ENCODE measurements around the gene LRRC28.

Gene LRRC28

DNA sequence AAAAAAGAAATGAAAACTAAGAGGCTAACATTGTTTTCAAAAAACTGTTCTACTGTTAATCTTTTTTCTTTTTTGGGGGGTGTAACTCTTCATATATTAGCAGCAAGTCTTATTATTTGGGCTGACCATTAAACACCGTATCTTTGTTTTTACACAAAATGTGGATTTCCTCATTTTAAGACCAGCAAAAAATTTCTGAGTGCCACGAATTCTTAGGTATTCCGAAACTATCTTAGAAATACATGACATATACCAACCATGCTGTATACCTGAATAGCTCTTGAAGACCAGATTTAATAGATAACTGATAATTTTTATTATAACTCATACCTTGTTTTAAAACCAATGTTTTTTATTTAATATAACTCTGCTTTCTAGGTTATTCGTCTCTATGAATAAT, 1.3 kb upstream of the LRRC28 start:
- no peak for DNase-seq

DNA sequence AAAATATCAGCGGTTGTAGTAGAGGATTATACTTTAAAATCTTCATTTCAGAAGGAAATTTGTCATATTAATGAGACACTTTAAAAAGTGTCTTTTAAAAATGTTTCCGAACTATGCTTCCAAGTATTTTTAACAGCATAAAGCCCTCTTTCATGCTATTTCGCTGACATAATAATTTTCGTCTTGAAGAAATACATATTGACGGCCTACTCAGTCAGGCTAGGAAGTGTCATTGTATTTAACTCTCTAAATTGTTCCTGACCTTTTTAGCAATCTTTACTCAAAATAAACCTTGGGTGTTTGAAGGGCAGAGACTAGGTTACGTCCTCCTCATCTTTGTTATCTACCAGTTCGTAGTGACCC, 806 bp upstream of the LRRC28 start:
- no peak for DNase-seq

DNA sequence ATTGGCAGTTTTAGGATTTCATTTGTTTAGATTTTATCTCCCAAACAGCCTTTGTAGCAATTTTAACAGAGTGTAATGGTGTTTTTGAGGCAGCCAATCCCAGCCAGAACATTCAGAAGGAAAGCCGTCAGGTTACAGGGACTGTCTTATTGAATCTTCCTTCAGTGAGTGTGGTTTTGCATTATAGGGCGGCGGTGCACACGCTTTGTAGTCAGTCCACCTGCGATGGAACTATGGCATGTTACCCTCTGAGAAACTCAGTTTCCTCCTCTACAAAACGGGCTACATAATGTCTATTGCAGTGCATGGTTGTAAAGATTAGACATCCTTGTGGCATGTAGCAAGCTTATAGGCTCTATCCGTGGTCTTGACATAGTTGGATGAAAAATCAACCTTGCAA, 1.0 kb downstream of the LRRC28 start:
- no peak for DNase-seq

DNA sequence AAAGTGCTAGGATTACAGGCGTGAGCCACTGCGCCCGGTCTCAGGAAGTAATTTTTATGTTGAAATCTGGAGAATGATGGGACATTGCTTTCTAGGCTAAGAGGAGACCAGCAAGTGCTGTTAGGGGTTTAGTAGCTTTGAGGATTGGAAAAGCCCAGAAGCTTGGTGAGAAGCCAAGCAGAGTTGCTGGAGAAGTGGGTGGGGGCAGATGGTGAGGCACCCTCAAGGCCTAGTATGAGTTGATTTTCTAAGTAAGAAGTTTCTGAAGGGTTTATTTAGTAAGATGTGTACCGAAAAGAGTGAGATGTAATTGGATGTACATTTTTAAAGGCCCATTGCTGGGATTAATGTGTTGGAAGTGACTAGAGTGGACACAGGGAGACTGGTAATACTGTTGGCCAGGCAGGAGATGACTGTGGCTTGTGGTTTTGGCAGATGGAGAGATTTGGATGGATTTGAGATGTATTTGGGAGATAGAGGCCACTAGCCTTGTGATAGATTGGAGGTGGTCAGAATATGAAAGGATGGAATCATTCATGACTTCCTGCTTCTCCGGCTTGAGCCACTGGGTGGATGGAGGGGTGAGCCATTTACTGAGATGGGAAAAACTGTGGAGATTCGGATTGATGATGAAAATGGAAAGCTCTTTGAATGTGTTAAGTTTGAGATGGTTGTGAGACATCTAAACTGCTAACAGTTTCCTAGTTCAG, 2.3 kb downstream of the LRRC28 start:
- peak; percentile 35 for DNase-seq

DNA sequence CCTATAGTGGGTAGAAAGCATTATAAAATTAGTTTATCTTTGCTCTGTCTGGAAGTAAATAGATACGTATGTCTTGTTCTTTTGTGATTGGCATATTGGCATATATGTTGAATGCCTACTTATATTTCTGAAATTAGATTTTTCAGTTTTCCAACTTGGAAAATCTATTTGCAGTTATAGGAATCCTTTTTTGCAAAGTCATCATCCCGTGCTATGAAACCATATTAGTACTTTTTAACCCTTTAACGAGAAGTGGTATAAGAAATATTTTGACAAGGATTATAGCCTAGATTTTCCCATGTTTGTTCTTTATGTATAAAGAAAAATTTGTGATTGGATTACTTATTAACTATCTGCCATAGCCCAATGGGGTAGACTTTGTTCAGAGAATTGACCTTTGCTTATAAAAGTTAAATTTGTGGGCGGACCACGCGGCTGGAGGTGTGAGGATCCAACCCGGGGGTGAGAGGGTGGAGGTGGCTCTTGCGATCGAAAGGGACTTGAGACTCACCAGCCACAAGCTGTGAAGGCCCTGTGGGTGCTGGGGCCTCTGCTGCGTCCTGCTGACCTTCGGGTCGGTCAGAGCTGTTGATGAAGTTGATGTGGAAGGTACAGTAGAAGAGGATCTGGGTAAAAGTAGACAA, 5.9 kb downstream of the LRRC28 start:
- no peak for DNase-seq

DNA sequence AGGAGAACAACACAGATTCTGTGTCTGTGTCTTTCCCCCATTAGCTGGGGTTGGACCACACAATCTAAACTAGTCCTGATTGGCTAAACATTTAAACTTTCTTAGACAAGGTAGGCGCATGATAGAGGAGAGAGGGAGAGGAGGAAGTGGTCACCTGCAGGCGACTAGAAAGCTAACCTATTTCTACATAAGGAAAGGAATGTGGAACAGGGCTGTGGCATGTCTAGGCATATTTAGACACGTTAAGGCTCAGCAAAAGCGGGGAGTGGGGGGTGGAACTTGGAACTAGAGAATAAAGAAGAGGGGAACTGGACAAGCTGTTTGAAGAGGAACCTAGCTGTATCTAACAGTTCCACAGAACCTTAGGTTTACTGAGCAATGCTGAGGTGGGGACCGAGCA, 12.8 kb downstream of the LRRC28 start:
- DNase-seq: no peak

DNA sequence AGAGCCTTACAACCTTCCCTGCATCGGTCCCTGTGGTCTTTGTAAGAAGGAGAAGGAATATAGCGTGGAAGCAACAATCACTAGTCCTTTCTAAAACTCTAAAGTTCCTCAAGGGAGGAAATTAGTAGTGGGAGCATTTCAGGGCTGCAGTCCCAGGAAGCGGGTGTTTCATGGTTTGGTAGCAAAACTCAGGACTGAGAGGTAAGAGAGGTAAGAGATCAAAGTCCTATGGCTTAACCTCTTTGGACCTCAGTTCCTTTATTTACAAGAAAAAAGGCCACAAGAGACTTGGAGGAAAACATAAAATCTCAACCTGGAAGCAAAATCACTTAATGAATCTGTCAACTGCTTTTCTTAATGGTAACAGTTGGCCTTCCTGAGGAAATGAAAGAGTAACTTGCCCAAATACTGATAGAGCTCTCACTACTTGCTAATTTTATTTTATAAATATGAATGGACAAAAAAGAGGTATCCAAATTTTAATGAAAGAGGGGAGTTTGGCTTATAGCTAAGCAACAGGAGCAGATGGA, 14.3 kb downstream of the LRRC28 start:
- no peak for DNase-seq

DNA sequence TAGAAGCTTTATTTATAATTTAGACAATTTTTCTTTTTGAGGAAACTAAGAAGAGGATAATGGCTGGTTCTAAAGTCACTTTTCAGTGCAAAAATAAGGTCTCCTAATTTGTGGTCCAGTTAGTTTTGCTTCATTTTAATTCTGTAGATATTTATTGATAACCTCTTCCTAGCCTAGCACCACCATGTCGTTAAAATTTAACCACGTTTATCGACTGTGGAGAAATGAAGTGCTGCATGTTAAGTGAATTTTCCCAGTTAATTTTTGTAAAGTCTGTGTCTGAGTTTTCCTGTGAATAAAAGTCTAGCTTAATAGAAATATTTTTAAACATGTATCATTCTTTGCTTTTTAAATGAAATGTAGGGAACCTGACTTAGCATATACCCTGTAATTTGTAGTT, 16.7 kb downstream of the LRRC28 start:
- no peak for DNase-seq

DNA sequence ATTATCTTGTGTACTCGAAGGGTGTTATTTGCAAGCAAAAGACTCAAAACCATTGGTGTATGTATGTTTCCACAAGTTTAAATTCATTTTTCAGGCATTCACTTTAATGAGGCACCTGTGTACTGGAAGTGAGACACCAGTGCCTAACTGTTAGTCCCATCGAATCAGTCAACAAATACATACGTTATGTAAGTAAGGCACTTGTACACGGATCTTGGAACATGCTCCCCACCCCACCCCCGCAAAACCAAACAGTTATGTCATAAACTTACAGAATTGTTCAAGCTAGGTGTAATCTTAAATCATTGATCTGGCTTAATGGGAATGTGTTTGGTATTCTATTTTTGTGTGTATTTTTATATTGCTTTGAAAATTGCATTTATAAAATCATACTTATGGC, 17.1 kb downstream of the LRRC28 start:
- DNase-seq: no peak

DNA sequence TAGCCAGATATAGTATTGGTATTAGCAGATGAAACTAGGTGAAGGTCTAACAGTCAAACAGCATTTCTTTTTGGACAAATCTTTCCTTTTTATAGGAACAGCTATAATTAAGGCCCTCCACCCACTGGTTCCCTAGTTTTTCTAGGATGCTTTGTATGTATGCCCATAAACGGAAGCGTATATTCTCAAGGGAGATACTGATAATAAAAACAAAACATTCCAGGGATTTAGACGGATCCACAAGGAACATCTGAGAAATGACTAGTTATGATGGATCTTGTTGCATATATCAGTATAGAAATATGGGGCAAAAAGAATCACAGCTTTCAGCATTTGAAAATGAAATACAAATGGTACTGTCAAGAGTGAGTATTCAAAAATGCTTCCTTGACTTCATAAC, 22.5 kb downstream of the LRRC28 start:
- no peak for DNase-seq

DNA sequence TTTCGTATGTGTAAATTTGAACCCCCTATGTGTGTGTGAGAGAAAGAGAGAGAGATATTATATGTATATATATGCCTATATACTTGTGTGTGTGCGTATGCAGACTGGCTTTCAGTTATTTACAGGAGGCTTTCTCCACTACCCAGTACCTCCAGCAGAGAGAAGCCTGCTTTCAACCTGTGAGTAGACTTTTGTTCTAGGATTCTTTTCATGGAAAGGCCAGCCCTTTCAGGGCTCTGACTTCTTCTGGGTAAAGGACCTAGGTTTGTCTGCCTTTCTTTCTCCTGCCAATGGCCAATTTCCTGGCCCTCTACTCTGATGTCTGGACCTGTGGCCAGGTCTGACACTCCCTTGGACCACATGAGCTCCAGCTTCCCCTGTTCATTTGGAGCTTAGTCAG, 23.8 kb downstream of the LRRC28 start:
- DNase-seq: no peak

DNA sequence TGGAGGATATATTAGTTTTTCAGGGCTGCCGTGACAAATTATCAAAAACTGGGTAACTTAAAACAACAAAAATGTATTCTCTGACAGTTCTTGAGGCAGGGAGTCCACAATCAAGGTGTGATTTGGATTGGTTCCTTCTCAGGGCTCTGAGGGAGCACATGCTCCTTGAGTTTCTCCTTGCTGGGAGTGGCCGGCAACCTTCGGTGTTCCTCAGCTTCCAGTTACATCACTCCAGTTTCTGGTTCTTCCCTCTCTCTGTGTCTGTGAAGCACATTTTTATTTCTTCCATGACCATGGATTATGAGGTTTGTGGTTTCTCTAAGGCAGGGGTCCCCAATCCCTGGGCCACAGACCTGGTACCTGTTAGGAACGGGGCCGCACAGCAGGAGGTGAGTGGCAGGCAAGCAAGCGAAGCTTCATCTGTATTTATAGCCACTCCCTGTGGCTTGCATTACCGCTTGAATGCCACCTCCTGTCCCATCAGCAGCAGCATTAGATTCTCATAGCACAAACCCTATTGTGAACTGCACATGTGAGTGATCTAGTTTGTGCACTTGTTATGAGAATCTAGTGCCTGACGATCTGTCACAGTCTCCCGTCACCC, 24.3 kb downstream of the LRRC28 start:
- DNase-seq: no peak

DNA sequence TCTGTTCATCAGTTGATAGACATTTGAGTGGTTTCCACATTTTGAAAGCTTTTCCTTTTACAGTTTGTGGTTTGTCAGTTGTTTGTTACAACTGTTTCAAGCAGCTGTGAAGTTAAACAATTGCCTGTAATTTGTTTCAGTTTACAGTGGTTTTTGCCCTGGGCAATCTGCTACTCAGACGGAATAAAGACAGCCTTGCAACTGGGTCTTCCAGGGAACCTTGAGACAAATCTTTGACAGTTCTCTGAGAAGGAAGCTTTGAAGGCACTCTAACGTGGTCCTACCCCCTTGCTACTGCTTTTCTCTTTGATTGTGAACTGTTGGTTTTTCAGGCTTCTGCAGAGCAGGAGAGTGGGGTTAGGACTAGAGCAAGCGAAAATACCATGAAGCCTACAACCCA, 28.0 kb downstream of the LRRC28 start:
- DNase-seq: no peak

DNA sequence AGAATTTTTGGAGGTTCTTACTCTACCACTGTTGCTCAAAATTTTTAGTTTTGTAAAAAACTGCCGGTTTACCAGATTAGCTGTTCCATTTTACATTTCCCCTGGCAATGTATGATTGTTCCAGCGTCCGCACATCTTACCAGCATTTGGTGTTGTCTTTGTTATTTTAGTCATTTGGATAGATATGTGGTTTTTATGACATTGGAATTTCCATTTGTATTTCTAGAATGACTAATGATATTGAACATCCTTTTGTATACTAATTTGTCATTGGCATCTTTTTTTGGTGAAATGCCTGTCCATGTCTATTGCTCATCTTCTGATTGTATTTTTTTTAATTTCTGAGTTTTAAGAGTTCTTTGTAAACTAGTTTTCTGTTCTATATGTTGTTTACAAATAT, 28.5 kb downstream of the LRRC28 start:
- DNase-seq: peak; percentile 25

DNA sequence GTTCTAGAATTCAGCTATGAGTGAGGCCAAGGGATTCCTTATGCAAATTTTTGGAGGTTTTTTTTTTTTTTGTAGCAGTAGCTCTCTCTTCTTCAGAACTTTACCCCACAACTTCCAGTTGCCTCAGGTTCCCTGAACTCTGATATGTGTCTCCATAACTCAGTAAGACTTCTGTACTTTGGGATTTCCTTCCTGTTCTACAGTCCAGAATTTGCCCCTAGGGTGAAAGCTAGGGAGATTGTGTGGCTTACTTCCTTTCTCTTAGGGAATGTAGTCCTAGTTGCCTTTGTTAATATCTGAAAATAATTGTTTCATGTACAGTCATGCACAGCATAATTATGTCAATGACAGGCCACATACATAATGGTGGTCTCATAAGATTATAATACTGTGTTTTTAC, 30.8 kb downstream of the LRRC28 start:
- no peak for DNase-seq

DNA sequence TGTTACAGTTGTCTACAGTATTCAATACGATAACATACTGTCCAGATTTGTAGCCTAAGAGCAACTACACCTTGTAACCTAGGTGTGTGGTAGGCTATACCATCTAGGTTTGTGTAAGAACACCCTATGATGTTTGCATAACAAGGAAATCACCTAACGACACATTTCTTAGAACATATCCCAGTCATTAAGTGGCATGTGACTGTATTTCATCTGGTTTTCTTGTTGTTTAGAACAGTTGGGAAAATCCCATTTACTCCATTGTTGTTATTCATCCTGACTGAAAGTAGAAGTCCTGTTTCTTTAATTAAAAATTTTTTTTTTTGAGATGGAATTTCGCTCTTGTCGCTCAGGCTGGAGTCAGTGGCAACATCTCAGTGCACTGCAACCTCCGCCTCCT, 31.3 kb downstream of the LRRC28 start:
- no peak for DNase-seq

DNA sequence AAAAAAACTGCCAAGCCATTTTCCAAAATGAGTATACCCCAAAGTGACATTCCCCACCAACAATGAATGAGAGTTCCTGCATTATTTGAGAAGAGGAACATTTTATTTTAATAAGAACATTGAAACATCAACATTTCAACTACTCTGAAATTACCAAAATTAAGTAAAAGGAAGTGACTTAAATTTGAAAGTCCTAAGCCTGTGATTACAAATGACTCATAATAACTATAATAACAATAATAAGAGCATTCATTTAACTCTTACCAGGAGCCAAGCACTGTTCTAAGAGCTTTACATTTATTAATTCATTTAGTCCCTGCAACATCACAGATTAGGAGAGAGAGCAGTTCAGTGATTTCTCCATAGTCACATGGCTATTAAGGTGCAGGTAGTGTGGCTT, 32.4 kb downstream of the LRRC28 start:
- DNase-seq: no peak

DNA sequence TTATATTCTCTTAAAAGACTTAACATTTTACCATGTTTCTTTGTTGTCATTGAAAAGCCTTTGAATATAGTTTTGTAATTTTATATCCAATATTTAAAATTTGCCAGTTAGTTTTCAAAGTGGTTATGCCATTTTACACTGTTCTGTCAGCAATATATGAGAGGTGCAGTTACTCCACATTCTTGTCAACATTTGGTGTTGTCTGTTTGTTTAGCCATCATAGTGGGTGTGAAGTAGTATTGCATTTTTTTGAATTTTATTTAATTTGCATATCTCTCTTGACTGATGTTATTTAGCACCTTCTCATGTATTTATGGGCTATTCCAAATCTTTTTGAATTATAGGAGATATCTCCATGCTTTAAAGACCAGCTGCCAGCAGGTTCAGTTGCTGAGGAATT, 40.4 kb downstream of the LRRC28 start:
- DNase-seq: no peak

DNA sequence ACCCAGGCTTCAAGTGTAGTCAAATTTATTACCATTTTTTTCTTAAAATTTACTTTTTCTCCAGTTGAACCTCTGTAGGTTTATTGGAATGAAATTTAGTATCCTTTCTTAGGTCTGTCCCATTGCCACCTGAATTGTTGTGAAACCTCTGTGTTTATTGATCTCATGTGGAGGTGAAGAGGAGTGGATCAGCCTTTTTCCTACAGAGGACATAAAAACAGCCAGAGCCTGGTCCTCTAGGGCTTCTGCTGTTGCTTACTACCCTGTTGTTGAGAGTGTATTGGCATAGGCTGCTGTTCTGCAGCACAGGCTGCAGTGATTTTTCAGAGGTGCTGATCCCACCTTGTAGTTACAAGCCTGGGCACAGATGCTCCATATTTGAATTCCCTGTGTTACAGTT, 44.6 kb downstream of the LRRC28 start:
- DNase-seq: no peak

DNA sequence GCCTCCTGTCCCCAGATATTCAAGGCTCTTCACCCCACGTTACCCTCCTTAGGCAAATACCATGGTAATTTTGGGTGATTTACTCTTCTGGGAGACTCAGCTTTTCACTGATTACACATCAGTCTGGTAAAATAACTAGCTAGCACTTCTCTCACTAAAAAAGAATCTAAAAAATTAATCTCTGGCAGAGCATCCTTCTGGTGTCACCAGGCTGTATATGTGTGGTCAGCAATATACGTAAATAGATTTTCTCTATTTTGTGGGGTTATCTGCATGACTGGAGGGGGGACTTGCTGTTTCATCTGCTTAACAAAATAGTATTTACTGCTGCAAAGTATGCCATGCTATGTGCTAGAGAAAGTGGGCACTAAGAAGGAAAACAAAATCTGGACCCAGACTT, 45.1 kb downstream of the LRRC28 start:
- no peak for DNase-seq

DNA sequence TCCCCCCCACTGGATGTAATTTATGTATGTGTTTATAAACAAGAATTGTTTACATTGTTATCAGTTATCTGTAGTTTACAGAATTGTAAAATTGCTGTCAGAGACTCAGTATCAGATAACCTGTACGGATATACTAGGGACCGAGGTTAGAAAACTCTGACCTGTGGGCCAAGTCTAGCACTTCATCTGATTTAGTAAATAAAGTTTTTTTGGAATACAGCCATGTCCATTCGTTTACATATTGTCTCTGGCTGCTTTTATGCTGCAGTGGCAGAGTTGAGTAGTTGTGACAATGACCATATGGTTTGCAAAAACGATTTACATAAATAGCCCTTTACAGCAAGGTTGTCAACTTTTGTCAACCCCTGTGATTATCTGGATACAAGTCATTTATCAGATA, 52.6 kb downstream of the LRRC28 start:
- DNase-seq: no peak

DNA sequence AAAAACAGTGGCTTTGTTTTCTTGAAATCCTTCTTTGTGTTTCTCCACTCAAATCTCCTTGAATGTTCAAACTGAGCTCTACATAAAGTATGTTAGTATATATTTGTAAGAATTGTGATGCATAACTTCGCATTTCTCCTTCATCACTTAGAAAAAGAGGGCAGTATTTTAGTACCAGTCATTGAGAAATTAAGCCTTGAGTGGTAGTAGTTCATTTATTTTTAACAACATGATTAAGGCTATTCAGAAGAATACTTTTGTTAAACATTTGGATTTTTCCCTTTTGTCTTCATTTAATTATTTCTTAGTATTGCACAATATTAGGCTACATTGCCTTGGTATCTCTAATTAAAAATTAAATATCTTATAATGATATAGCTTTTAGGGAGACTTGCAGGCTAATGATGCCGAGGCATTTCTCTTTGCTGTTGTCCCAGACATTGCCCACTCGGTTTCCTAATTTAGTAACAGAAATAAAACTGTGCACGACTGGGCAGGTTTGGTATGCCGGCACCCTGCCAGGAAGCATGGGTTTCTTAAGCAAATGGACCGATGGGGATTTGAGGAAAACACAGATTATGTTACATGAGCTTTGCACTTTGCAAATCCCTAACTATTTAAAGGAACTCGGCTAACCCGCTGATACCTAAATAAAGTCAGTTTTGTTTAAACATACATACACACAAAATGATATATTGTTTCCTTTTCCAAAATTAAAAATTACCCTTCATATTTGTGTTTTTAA, 54.7 kb downstream of the LRRC28 start:
- no peak for DNase-seq

DNA sequence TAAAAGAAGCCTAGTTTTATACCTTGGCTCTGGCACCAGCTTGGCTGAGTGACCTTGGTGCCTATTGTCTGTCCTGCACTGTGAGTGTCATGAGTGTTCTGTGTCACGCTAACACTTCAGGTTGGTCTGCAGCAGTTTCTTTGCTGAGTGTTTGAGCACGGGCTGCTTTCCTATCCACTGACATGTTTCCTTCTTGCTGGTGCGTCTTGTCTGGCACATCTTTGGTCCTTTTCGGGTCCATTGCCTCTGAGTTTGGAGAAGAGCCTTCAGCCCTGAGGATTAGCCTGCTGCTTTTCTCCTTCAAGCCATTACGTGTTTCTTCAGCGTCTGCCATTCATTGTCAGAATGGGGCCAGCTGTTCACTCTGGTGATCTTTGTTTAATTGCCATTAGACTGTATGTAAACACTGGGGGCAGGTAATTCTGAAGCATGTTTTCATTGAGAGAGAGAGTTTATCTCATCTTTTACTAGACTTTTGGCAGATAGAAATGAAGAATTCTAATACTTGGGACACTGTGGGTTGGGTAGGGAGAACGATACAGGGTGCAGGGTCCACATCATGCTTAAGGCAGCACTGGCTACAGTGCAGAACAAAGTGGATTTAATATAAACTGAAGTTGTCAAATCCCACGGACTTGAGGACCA, 55.5 kb downstream of the LRRC28 start:
- no peak for DNase-seq
